Gastroesophageal sphincter (tissue), 3 donors: ENCODE results near the gene SPHKAP.

Experiments
- EP300 ChIP-seq: sonication (generic); formaldehyde crosslinking; IDR thresholded peaks from one replicate; pipeline ENCODE4 v1.6.1; 2017; ENCODE audit warnings: antibody characterized with exemption, mild to moderate bottlenecking
- POLR2A ChIP-seq, 2 donors: fragments of 450-650 bp; IDR thresholded peaks; one replicate each; pipeline ENCODE4 v1.6.1; 2017; ENCODE audit warnings: antibody characterized with exemption in 2 of 2, mild to moderate bottlenecking in 2 of 2, moderate library complexity in 1 of 2
- POLR2AphosphoS5 ChIP-seq: sonication (generic); formaldehyde crosslinking; IDR thresholded peaks from one replicate; pipeline ENCODE4 v1.6.1; 2017; ENCODE audit warnings: antibody characterized with exemption
- TF ChIP-seq, protein P1 (sequence below), 4 experiments: fragments of 200-600 bp in 2 of 4; fragments of 450-650 bp in 2 of 4; sonication (generic) in 1 of 4; IDR thresholded peaks; one replicate each; pipeline ENCODE4 v1.5.1; 2017 to 2019; ENCODE audit warnings: antibody characterized with exemption in 4 of 4, mild to moderate bottlenecking in 2 of 4, moderate library complexity in 2 of 4

DNA sequence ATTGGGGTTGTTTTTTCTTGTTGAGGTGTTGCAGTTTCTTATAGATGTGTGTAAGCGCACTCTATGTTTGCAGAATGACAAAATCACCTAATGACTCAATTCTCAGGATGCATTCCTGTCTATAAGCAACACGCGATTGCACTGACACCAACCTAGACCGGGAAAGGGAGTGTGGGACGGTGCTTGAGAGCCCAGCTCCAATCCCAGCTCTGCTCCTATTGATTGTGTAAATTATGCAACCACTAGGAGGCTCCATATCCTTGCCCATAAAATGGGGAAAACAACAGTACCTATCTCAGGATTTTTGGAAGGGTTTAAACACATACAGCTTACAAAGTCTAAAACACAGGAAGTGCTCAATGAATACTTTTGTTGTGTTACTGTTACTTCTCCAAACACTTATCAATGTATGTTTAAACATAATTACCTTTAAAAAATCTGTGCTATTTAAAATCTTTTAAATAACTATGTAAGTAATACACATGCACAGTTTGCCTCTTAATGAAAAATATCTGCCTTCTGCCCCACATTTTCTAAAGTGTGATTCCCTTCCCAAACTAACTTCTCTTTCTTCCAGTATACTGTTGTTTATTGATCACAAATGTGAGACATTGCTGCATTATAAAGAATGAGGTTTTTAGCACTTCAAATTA, 132.5 kb downstream of the SPHKAP start:
- TF ChIP-seq, protein P1, sequence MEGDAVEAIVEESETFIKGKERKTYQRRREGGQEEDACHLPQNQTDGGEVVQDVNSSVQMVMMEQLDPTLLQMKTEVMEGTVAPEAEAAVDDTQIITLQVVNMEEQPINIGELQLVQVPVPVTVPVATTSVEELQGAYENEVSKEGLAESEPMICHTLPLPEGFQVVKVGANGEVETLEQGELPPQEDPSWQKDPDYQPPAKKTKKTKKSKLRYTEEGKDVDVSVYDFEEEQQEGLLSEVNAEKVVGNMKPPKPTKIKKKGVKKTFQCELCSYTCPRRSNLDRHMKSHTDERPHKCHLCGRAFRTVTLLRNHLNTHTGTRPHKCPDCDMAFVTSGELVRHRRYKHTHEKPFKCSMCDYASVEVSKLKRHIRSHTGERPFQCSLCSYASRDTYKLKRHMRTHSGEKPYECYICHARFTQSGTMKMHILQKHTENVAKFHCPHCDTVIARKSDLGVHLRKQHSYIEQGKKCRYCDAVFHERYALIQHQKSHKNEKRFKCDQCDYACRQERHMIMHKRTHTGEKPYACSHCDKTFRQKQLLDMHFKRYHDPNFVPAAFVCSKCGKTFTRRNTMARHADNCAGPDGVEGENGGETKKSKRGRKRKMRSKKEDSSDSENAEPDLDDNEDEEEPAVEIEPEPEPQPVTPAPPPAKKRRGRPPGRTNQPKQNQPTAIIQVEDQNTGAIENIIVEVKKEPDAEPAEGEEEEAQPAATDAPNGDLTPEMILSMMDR (IDR thresholded peaks at IDR 0.05), result no peak
- TF ChIP-seq POLR2A (IDR thresholded peaks at IDR 0.05) (no peak), POLR2AphosphoS5 (no peak), EP300 (no peak)
